Activated CD8-positive, alpha-beta T cell treated with anti-CD3 and anti-CD28 coated beads for 36 hours (primary cell): ENCODE data around the gene NDUFA13. TPM values are rescaled to one million over a fixed set of nuclear protein-coding genes. Genes with fewer than 3 reads are reported as not detected.

Source experiments
- ATAC-seq: fragments of 200-7000 bp; cut with Tn5 transposase; one replicate; pipeline ENCODE4 v1.10.0; 2021; ENCODE audit warnings: mild to moderate bottlenecking, moderate library complexity
- CTCF ChIA-PET: fragments of 350-600 bp; sonication (Branson Sonifier 250); formaldehyde crosslinking; loops from one replicate; lab custom pipeline; 2021; ENCODE audit warnings: antibody characterized with exemption; lab: Charles Lee
- POLR2A ChIA-PET: fragments of 350-600 bp; sonication (Branson Sonifier 250); formaldehyde crosslinking; loops from one replicate; lab custom pipeline; 2021; ENCODE audit warnings: antibody characterized with exemption; lab: Charles Lee
- DNase-seq: peaks from one replicate; pipeline ENCODE4 v3.0.0-alpha.2; 2020
- H3K27ac Mint-ChIP-seq: one replicate; pipeline ENCODE4 v1.8.0; 2021; ENCODE audit warnings: mild to moderate bottlenecking, mixed read lengths
- H3K27me3 Mint-ChIP-seq: one replicate; pipeline ENCODE4 v1.8.0; 2021; ENCODE audit warnings: mixed read lengths
- H3K36me3 Mint-ChIP-seq: one replicate; pipeline ENCODE4 v1.8.0; 2021; ENCODE audit warnings: low read depth, mixed read lengths
- H3K4me1 Mint-ChIP-seq: one replicate; pipeline ENCODE4 v1.8.0; 2021; ENCODE audit warnings: low read depth, mixed read lengths
- H3K4me3 Mint-ChIP-seq: one replicate; pipeline ENCODE4 v1.8.0; 2021; ENCODE audit warnings: mild to moderate bottlenecking, moderate library complexity, mixed read lengths
- H3K9me3 Mint-ChIP-seq: one replicate; pipeline ENCODE4 v1.8.0; 2021; ENCODE audit warnings: mixed read lengths
- CTCF ChIP-seq: fragments of 200-600 bp; IDR thresholded peaks from one replicate; pipeline ENCODE4 v1.8.0; 2022; ENCODE audit warnings: antibody characterized with exemption, mild to moderate bottlenecking
- intact Hi-C: fragments of 100-400 bp; cut with micrococcal nuclease; formaldehyde crosslinking; loops from one replicate; pipeline ENCODE4 v1.10.0; 2022
- total RNA-seq, 2 experiments: library from RNA; stranded (reverse); gene quantifications; one replicate each; pipeline ENCODE4 v1.2.3, GENCODE V29; 2021

NDUFA13 gene
- total RNA-seq, 2 experiments from 2014 or later = 298 to 310 TPM

- intact Hi-C loops = no loop called here
These were observed 36.8 kb downstream of the NDUFA13 start for GRCh38 chr19:19552798-19553197.

GRCh38 chr19:19553670-19554069, 37.6 kb downstream of the NDUFA13 start:
- Mint-ChIP-seq H3K27ac (no peak overlapping the region), H3K4me1 (no peaks in the 10 kb centered on the region), H3K36me3 (no peaks in the 10 kb centered on the region), H3K4me3 (no peak overlapping the region), H3K27me3 (no peaks in the 10 kb centered on the region), H3K9me3 (peaks cover 2% of the 10 kb centered on the region)
- TF ChIP-seq CTCF = no peak
- no peak for ATAC-seq
- no peak for DNase-seq
- ChIA-PET CTCF (interaction anchor here (0.6 to 9.0 kb wide), 45 partner anchors 7 to 407 kb away, joined by 3 to 111 read pairs (median 5); partner anchors contain the start of genes CILP2, GMIP, LPAR2 and ZNF93), POLR2A (interaction anchor here (0.7 kb wide), 1 partner anchor 22 kb away, joined by 3 read pairs; no protein-coding TSS in a partner anchor)
- intact Hi-C loops = no loop called here

More at GRCh38 chr19:19552798-19553197, 36.8 kb downstream of the NDUFA13 start:
- no peaks in the 10 kb centered on the region for H3K27me3 Mint-ChIP-seq
- no peaks in the 10 kb centered on the region for H3K36me3 Mint-ChIP-seq
- ChIA-PET CTCF (interaction anchor here (0.8 to 9.0 kb wide), 19 partner anchors 9 to 365 kb away, joined by 3 to 111 read pairs (median 5); no protein-coding TSS in a partner anchor), POLR2A (no interaction called here)
- peaks cover 2% of the 10 kb centered on the region for H3K9me3 Mint-ChIP-seq
- TF ChIP-seq CTCF = peak; percentile 44
- no peak overlapping the region for H3K4me3 Mint-ChIP-seq
- DNase-seq (peak; percentile 47), ATAC-seq (peak; percentile 61)
- no peak overlapping the region for H3K27ac Mint-ChIP-seq
- no peaks in the 10 kb centered on the region for H3K4me1 Mint-ChIP-seq

- H3K4me1 Mint-ChIP-seq = no peaks in the 10 kb centered on the region
- peak; percentile 80 for ATAC-seq
- peak; percentile 94 for TF ChIP-seq CTCF
- ChIA-PET CTCF (interaction anchor here (0.6 to 9.0 kb wide), 46 partner anchors 8 to 406 kb away, joined by 3 to 111 read pairs (median 4); partner anchors contain the start of genes CILP2, GMIP, LPAR2 and ZNF93), POLR2A (interaction anchor here (0.7 kb wide), 1 partner anchor 23 kb away, joined by 3 read pairs; no protein-coding TSS in a partner anchor)
- H3K4me3 Mint-ChIP-seq = no peak overlapping the region
- H3K27ac Mint-ChIP-seq = no peak overlapping the region
- H3K27me3 Mint-ChIP-seq = no peaks in the 10 kb centered on the region
- DNase-seq = peak; percentile 76
- intact Hi-C loops = no loop called here
- H3K9me3 Mint-ChIP-seq = peaks cover 2% of the 10 kb centered on the region
- no peaks in the 10 kb centered on the region for H3K36me3 Mint-ChIP-seq
These were observed 38.3 kb downstream of the NDUFA13 start for GRCh38 chr19:19554074-19555023.

GRCh38 chr19:19558055-19558454, 42.0 kb downstream of the NDUFA13 start:
- peaks cover 3% of the 10 kb centered on the region for H3K36me3 Mint-ChIP-seq
- no peaks in the 10 kb centered on the region for H3K4me1 Mint-ChIP-seq
- CTCF ChIA-PET = interaction anchor here (0.8 to 9.0 kb wide), 3 partner anchors 10 to 86 kb away, joined by 3 to 111 read pairs (median 7); partner anchors contain the start of gene GMIP
- no peak for TF ChIP-seq CTCF
- H3K27ac Mint-ChIP-seq = no peak overlapping the region
- no peak overlapping the region for H3K4me3 Mint-ChIP-seq
- ATAC-seq = no peak
- no peaks in the 10 kb centered on the region for H3K27me3 Mint-ChIP-seq
- intact Hi-C loops = no loop called here
- POLR2A ChIA-PET = interaction anchor here (0.7 kb wide), 1 partner anchor 10 kb away, joined by 3 read pairs; no protein-coding TSS in a partner anchor
- no peak for DNase-seq
- no peaks in the 10 kb centered on the region for H3K9me3 Mint-ChIP-seq
